ENCODE data around the gene CAMTA1. TPM values are rescaled to one million over a fixed set of nuclear protein-coding genes. Genes with fewer than 3 reads are reported as not detected.

Gene CAMTA1
- total and polyA plus RNA-seq, 4 donors = 90.5 to 236 (median 195) TPM

GRCh38 chr1:7642781-7643529 lies 857.7 kb downstream of the CAMTA1 start:
- H3K4me1 ChIP-seq (ENCODE audit: control insufficient read depth, insufficient read depth, low read length) = peaks cover 71% of the 10 kb centered on the region
- H3K9me3 ChIP-seq (ENCODE audit: control insufficient read depth, insufficient read depth, low read length) = no peaks in the 10 kb centered on the region
- H3K27ac ChIP-seq (ENCODE audit: low read depth, low read length) = no peak overlapping the region
- H3K27me3 ChIP-seq (ENCODE audit: control insufficient read depth, insufficient read depth, low read length) = no peaks in the 10 kb centered on the region
- 72% methylated on average over 2 of the region's 3 CpGs for WGBS (ENCODE audit: insufficient coverage)
- no peak for DNase-seq (ENCODE audit: low read depth in 4 of 6, low spot score in 6 of 6)
- peaks cover 30% of the 10 kb centered on the region for H3K36me3 ChIP-seq (ENCODE audit: control insufficient read depth, insufficient read depth, low read length)
- no peak overlapping the region for H3K4me3 ChIP-seq (ENCODE audit: low read depth, low read length)

- Histone ChIP-seq H3K4me3 (ENCODE audit: low read depth, low read length) (no peak overlapping the region), H3K4me1 (ENCODE audit: control insufficient read depth, insufficient read depth, low read length) (peaks cover 69% of the 10 kb centered on the region), H3K36me3 (ENCODE audit: control insufficient read depth, insufficient read depth, low read length) (peaks cover 30% of the 10 kb centered on the region), H3K9me3 (ENCODE audit: control insufficient read depth, insufficient read depth, low read length) (no peaks in the 10 kb centered on the region), H3K27ac (ENCODE audit: low read depth, low read length) (no peak overlapping the region), H3K27me3 (ENCODE audit: control insufficient read depth, insufficient read depth, low read length) (no peaks in the 10 kb centered on the region)
- no peak for DNase-seq (ENCODE audit: low read depth in 4 of 6, low spot score in 6 of 6)
- 76% methylated on average over 9 of the region's 11 CpGs for WGBS (ENCODE audit: insufficient coverage)
Measured at GRCh38 chr1:7643530-7643929, 858.3 kb downstream of the CAMTA1 start.

- Histone ChIP-seq H3K4me3 (ENCODE audit: low read depth, low read length) (no peak overlapping the region), H3K36me3 (ENCODE audit: control insufficient read depth, insufficient read depth, low read length) (peaks cover 30% of the 10 kb centered on the region), H3K9me3 (ENCODE audit: control insufficient read depth, insufficient read depth, low read length) (no peaks in the 10 kb centered on the region), H3K27me3 (ENCODE audit: control insufficient read depth, insufficient read depth, low read length) (no peaks in the 10 kb centered on the region), H3K4me1 (ENCODE audit: control insufficient read depth, insufficient read depth, low read length) (peaks cover 75% of the 10 kb centered on the region), H3K27ac (ENCODE audit: low read depth, low read length) (no peak overlapping the region)
- WGBS (ENCODE audit: insufficient coverage) = 70% methylated on average over 2 of the region's 3 CpGs
- no peak for DNase-seq (ENCODE audit: low read depth in 4 of 6, low spot score in 6 of 6)
Measured at GRCh38 chr1:7644086-7644485, 858.8 kb downstream of the CAMTA1 start.

- Histone ChIP-seq H3K4me3 (ENCODE audit: low read depth, low read length) (no peak overlapping the region), H3K27ac (ENCODE audit: low read depth, low read length) (no peak overlapping the region), H3K27me3 (ENCODE audit: control insufficient read depth, insufficient read depth, low read length) (no peaks in the 10 kb centered on the region), H3K36me3 (ENCODE audit: control insufficient read depth, insufficient read depth, low read length) (peaks cover 28% of the 10 kb centered on the region), H3K4me1 (ENCODE audit: control insufficient read depth, insufficient read depth, low read length) (peaks cover 86% of the 10 kb centered on the region), H3K9me3 (ENCODE audit: control insufficient read depth, insufficient read depth, low read length) (no peaks in the 10 kb centered on the region)
- DNase-seq (ENCODE audit: low read depth in 4 of 6, low spot score in 6 of 6) = peak in 1 of 6 donors; percentile 77
- WGBS (ENCODE audit: insufficient coverage) = 69% methylated on average over 14 of the region's 16 CpGs
Measured at GRCh38 chr1:7644961-7645750, 859.9 kb downstream of the CAMTA1 start.

GRCh38 chr1:7645751-7646048 lies 860.4 kb downstream of the CAMTA1 start:
- Histone ChIP-seq H3K27me3 (ENCODE audit: control insufficient read depth, insufficient read depth, low read length) (no peaks in the 10 kb centered on the region), H3K4me1 (ENCODE audit: control insufficient read depth, insufficient read depth, low read length) (peaks cover 86% of the 10 kb centered on the region), H3K9me3 (ENCODE audit: control insufficient read depth, insufficient read depth, low read length) (no peaks in the 10 kb centered on the region), H3K27ac (ENCODE audit: low read depth, low read length) (no peak overlapping the region), H3K36me3 (ENCODE audit: control insufficient read depth, insufficient read depth, low read length) (peaks cover 23% of the 10 kb centered on the region), H3K4me3 (ENCODE audit: low read depth, low read length) (no peak overlapping the region)
- DNase-seq (ENCODE audit: low read depth in 4 of 6, low spot score in 6 of 6) = no peak
- WGBS (ENCODE audit: insufficient coverage) = no CpG with 5 or more reads among the region's 7 CpGs

GRCh38 chr1:7646164-7646563 lies 860.9 kb downstream of the CAMTA1 start:
- H3K27ac ChIP-seq (ENCODE audit: low read depth, low read length) = no peak overlapping the region
- peaks cover 86% of the 10 kb centered on the region for H3K4me1 ChIP-seq (ENCODE audit: control insufficient read depth, insufficient read depth, low read length)
- no peaks in the 10 kb centered on the region for H3K9me3 ChIP-seq (ENCODE audit: control insufficient read depth, insufficient read depth, low read length)
- no peaks in the 10 kb centered on the region for H3K27me3 ChIP-seq (ENCODE audit: control insufficient read depth, insufficient read depth, low read length)
- no peak overlapping the region for H3K4me3 ChIP-seq (ENCODE audit: low read depth, low read length)
- H3K36me3 ChIP-seq (ENCODE audit: control insufficient read depth, insufficient read depth, low read length) = peaks cover 23% of the 10 kb centered on the region
- WGBS (ENCODE audit: insufficient coverage) = 98% methylated on average over 3 of the region's 3 CpGs
- DNase-seq (ENCODE audit: low read depth in 4 of 6, low spot score in 6 of 6) = no peak

GRCh38 chr1:7646981-7647901 lies 862.0 kb downstream of the CAMTA1 start:
- peak in 2 of 6 donors; percentile 82 to 90 for DNase-seq (ENCODE audit: low read depth in 4 of 6, low spot score in 6 of 6)
- H3K9me3 ChIP-seq (ENCODE audit: control insufficient read depth, insufficient read depth, low read length) = no peaks in the 10 kb centered on the region
- no peak overlapping the region for H3K27ac ChIP-seq (ENCODE audit: low read depth, low read length)
- H3K36me3 ChIP-seq (ENCODE audit: control insufficient read depth, insufficient read depth, low read length) = peaks cover 17% of the 10 kb centered on the region
- 43% methylated on average over 28 of the region's 30 CpGs for WGBS (ENCODE audit: insufficient coverage)
- H3K4me1 ChIP-seq (ENCODE audit: control insufficient read depth, insufficient read depth, low read length) = peaks cover 79% of the 10 kb centered on the region
- H3K4me3 ChIP-seq (ENCODE audit: low read depth, low read length) = no peak overlapping the region
- no peaks in the 10 kb centered on the region for H3K27me3 ChIP-seq (ENCODE audit: control insufficient read depth, insufficient read depth, low read length)

GRCh38 chr1:7648761-7649384 lies 863.6 kb downstream of the CAMTA1 start:
- Histone ChIP-seq H3K9me3 (ENCODE audit: control insufficient read depth, insufficient read depth, low read length) (no peaks in the 10 kb centered on the region), H3K4me3 (ENCODE audit: low read depth, low read length) (no peak overlapping the region), H3K27me3 (ENCODE audit: control insufficient read depth, insufficient read depth, low read length) (no peaks in the 10 kb centered on the region), H3K4me1 (ENCODE audit: control insufficient read depth, insufficient read depth, low read length) (peaks cover 69% of the 10 kb centered on the region), H3K36me3 (ENCODE audit: control insufficient read depth, insufficient read depth, low read length) (peaks cover 16% of the 10 kb centered on the region), H3K27ac (ENCODE audit: low read depth, low read length) (no peak overlapping the region)
- peak in 1 of 6 donors; percentile 39 for DNase-seq (ENCODE audit: low read depth in 4 of 6, low spot score in 6 of 6)
- WGBS (ENCODE audit: insufficient coverage) = 82% methylated on average over 13 of the region's 14 CpGs

GRCh38 chr1:7650801-7651200 lies 865.5 kb downstream of the CAMTA1 start:
- H3K27ac ChIP-seq (ENCODE audit: low read depth, low read length) = no peak overlapping the region
- peak in 2 of 6 donors; percentile 36 to 68 for DNase-seq (ENCODE audit: low read depth in 4 of 6, low spot score in 6 of 6)
- H3K9me3 ChIP-seq (ENCODE audit: control insufficient read depth, insufficient read depth, low read length) = no peaks in the 10 kb centered on the region
- H3K27me3 ChIP-seq (ENCODE audit: control insufficient read depth, insufficient read depth, low read length) = no peaks in the 10 kb centered on the region
- H3K36me3 ChIP-seq (ENCODE audit: control insufficient read depth, insufficient read depth, low read length) = peaks cover 12% of the 10 kb centered on the region
- WGBS (ENCODE audit: insufficient coverage) = 18% methylated on average over 11 of the region's 11 CpGs
- peaks cover 55% of the 10 kb centered on the region for H3K4me1 ChIP-seq (ENCODE audit: control insufficient read depth, insufficient read depth, low read length)
- H3K4me3 ChIP-seq (ENCODE audit: low read depth, low read length) = no peak overlapping the region
